Kidney glomerular epithelial cell (primary cell): ENCODE data around the gene NFIX.
"Not testable (repeated sequence)": the region's sequence is repeated elsewhere in the genome, so short reads cannot be mapped to it uniquely, and the experiment has no call there.

Source experiments
- DNase-seq: peaks from one replicate; lab custom pipeline; 2025; lab: John Stamatoyannopoulos, UW

Gene NFIX

DNA sequence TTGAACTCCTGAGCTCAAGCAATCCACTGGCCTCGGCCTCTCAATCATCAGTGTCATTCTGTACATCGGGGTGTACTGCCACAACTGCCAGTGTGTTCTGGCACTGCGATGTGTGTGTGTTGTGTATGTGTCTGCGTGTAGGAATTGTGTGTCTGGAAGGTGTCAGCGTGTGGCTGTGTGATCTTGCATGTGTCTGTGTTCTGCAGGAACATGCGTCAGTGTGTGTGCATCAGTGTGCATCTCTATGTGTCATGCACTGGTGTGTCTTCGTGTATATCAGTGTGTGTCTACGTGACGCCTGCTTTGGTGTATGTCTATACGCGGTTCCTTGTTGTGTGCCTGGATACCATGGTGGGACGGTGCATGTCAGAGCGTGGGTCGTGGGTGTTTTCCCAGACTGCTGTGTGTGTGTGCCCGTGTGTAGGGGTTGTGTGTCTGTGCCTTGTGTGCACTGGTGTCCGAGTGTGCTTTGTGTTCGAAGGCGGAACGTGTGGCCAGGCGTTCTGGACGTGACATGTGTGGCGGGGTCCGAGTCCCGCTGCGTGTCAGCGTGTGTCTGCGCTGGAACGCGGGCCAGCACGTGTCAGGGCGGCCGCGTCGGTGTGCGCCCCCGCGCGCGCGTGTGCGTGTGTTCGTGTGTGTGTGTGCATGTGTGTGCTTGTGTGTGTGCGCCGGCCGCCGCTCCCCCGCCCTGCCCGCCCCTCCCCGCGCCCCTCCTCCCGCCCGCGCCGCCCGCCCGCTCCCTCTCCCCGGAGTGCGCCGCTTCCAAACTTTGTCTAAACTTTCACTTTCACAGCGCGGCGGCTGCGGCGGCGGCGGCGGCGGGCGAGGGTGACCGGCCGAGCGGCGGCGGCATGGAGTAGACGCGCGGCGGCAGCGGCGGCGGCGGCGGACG is at the start of gene NFIX:
Gene NFIX, plus strand, starts transcription at position 775 of the 895 bp plus-strand sequence. CDS start 363 bp downstream, outside the sequence.
- DNase-seq = no peak

- DNase-seq = peak; percentile 92
These were observed 49.7 kb upstream of the NFIX start, which contains the start of gene RAD23A for GRCh38 chr19:12945479-12946091. Gene RAD23A (plus strand): TSS chr19:12945862. CDS start chr19:12945949, 87 bp downstream.

GRCh38 chr19:12946092-12946721 is 49.1 kb upstream of the NFIX start:
- DNase-seq = peak; percentile 38

DNA sequence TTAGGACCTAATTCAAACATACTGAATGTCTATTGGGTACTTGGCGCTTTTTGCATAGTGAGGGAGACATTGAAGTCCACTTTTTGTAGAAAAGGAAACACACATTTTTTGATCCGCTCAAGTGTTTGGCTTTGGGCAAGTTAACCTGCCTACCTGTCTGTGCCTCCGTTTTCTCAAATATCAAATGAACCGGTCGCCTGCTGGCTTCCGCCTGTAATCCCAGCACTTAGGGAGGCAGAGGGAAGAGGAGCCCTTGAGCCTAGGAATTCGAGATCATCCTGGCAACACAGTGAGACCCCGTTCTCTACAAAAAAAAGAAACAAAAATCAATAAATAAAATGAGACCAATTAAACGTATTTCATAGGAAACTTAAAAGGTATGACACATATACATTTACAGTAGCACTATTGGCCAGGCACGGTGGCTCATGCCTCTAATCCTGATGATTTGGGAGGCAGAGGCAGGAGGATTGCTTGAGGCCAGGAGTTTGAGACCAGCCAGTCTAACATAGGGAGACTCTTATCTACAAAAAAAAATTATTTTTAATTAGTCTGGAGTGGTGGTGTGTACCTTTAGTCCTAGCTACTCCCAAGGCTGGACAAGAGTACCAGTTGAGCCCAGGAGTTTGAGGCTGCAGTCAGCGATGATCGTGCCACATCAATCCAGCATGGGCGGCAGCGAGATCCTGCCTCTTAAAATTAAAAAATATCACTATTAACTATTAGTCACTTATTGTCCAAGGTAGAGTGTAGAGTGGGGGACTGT is 48.4 kb upstream of the NFIX start:
- DNase-seq = no peak

- DNase-seq = no peak
These were observed 47.3 kb upstream of the NFIX start for GRCh38 chr19:12947702-12948611.

DNA sequence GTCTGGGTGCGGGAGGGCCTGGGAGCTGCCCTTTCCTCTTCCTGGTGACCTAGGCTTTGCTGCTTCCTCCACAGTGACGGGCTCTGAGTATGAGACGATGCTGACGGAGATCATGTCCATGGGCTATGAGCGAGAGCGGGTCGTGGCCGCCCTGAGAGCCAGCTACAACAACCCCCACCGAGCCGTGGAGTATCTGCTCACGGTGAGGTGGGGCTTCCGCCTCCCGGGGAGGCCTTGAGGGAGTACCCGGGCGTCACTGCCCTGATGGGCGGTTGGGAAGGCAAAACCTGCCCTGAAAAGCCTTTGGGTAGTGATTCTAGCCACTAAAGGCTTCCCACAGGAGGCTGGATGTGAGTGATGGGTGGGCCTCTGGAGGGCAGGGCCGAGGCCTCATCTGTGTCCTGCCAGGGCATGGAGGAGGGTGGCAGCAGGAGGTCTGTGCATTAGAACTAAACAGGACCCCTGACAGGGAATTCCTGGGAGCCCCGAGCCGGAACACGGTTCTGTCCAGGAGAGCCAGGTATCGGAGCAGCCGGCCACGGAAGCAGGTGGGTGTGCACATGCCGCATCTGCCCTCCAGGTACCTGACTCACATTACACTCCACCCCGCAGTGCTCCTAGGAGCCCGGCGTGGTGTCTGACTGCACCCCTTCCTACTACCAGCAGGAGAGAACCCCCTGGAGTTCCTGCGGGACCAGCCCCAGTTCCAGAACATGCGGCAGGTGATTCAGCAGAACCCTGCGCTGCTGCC is 46.5 kb upstream of the NFIX start:
- DNase-seq = no peak

DNA sequence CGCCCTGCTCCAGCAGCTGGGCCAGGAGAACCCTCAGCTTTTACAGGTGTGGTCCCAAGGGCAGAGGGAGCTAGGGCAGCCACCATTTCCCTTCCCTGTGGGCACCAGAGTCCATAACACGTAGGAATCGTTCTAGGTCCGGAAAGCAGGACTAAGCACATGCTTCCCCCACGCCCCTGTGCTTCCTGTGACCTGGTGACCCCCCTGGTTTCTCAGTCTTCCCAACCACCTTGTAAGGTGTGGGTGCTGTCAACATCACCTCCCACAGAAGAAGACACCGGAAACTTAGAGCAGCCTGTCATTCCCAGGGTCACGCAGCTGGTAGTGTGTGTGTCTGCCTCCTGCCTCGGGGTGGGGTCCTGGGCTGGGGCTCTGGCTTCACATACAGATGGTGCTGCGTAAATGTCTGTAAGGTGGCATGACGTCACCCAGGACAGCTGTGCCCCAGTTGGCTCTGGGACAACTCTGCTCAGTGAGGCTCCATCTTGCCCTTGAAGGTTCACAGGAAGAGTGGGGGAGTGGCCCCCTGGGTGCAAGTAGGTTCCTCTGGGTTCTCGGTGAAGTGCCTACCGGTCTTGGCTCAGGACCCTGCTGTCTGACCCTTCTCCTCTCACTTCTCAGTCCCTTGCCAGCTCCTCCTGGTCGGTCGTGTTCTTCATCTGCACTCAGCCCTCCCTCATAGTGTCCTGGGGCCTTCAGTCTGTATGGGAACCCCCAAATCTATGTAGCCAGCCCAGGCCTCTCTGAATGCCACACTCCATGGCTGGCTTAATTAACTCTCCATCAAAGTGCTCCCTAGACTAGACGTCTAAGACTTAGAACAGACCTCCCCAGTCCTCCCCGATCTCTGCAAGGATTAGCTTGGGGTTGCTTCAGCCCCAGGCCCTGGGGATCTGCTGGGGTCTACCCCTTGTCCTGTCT is 45.7 kb upstream of the NFIX start:
- no peak for DNase-seq

- not testable (repeated sequence) for DNase-seq
These were observed 43.2 kb upstream of the NFIX start for GRCh38 chr19:12952050-12952449.

- no peak for DNase-seq
These were observed 42.7 kb upstream of the NFIX start for GRCh38 chr19:12952488-12953137.

DNA sequence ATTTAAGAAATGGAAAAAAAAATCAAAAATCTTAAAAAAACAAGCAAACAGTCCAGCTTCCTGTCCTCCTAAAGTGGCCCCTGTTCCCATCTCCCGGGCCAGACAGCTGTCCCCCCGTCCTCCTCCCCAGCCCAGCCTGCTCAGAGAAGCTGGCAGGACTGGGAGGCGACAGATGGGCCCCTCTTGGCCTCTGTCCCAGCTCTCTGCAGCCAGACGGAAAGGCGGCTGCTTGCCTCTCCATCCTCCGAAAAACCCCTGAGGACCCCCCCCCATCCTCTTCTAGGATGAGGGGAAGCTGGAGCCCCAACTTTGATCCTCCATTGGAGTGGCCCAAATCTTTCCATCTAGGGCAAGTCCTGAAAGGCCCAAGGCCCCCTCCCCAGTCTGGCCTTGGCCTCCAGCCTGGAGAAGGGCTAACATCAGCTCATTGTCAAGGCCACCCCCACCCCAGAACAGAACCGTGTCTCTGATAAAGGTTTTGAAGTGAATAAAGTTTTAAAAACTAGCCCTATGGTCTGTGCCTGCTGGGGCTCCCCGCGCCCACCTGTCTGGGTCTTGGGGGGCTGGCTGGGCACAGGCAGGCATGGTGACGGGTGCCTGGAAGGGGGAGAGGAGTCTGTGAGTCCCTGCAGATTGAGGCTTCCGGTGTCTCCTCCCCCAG is 42.0 kb upstream of the NFIX start:
- DNase-seq = no peak

DNA sequence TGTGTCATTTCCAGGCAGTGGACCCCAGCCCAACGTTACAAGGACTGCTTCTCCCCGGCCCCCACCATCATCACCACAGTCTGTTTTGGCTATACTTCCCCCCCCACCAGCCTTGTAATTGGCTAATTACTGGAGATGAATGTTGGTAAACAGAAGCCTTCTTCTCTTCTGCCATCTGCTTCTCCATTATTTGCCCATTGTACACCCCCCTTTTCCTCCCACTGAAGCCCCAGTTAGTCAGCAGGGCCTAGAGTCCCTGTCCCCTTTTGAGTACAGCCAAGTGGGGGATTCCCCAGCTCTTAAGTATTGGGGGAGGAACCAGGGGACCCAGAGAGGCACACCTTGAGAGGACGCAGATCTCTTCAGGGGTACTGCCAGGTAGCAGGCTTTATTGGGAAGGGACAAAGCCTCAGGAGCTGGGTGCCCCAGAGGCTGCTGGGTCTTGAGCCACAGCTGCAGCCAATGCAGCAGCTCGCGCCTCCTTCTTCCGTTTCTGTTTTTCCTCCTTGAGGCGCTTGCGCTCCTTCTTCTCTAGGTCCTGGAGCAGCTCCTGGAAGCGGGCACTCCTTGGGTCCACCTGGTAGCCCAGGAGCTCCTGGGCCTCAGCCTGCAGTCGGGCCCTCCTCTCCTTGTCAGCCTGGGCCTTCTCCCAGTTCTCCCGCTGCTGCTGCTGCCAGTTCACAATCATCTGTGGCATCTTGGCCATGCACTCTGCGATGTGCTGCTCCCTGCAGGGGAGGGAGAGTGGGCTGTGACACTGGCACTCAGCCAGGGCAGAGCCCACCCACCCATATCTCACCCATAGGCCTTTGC is 41.3 kb upstream of the NFIX start:
- DNase-seq = no peak

DNA sequence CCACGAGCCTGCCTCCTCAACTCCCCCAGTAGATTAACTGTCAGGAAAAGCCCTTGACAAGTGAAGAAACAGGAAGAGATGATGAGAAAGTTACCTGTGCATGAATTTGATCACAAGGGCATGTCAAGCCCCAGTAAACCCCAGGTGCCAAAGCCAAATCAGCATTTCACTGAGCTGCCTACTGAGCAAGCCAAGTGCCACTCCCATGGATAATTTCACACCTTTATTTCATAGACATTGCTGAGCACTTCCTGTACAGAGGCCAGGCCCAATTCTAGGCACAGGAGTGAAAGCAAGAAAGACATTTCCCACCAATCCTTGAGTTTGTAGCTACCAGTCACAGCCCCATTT is 40.7 kb upstream of the NFIX start:
- no peak for DNase-seq

GRCh38 chr19:12955575-12955974 is 39.7 kb upstream of the NFIX start:
- DNase-seq = not testable (repeated sequence)

DNA sequence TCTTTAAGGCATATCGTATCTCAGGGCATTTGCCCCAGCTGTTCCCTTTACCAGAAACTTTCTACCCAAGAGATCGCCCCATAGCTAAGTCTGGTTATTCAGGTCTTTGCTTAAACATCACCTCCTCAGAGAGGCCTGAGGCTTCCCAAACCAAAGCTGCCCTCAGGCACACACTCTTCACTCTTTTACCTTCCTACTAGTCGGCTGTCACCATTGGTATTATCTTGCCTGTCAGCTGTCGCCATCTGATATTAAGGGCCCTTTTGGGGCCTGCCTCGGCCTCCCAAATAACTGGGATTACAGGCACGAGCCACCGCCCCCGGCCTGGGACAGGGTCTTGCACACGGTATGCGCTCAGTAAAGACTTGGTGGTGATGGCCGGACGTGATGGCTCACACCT is 39.3 kb upstream of the NFIX start:
- no peak for DNase-seq

DNA sequence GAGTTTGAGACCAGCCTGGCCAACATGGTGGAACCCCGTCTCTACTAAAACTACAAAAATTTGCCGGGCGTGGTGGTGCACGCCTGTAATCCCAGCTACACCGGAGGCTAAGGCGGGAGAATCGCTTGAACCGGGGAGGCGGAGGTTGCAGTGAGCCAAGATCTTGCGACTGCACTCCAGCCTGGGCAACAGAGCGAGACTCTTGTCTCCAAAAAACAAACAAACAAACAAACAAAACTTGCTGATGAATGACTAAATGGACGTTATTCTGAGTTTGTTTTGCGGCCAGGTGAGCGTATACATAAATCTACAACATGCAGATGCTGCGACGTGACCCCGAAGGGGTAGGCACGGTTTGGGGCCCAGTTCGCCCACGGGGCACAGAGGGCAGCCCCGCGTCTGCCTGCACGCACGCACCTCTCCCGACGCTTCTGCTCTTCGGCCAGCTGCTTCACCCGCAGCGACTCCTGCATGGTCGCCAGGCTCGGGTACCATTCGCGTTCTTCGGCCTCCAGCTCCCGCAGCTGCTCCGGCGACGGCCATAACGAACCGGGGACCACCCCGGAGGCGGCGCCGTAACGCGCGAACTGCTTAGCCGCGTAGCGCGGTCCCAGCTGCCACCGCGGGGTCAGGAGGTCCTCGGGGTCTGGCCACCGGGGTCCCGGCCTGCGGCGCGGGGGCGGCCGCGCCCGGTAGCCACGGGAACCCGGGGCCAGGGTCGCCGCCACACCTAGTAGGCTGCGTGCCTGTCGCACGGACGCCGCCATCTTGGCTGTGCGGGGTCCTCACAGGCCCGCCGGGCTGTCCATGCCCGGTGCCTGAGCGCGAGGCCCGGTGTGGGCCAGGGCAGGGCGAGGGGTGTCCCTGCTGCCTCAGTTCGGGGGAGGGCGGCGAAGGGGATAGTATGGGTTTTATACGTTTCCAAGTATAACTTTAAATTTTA is 38.6 kb upstream of the NFIX start, which contains the start of gene GADD45GIP1:
Gene GADD45GIP1, minus strand, starts transcription at position 778 of the 943 bp plus-strand sequence. Its CDS starts 11 bp downstream, at position 767.
- peak; percentile 35 for DNase-seq

DNA sequence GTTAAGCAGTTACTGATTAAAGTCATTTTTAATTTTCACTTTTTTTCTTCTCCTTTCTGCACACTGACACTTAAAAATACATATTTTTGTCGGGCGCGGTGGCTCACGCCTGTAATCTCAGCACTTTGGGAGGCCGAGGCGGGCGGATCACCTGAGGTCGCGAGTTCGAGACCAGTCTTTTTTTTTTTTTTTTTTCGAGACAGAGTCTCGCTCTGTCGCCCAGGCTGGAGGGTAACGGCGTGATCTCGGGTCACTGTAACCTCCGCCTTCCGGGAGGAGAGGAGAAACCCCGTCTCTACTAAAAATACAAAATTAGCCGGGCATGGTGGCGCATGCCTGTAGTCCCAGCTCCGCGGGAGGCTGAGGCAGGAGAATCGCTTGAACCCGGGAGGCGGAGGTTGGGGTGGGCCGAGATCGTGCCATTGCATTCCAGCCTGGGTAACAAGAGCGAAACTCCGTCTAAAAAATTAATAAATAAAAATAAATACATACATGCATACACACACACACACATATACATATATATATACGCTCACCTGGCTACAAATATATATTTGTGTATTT is 37.8 kb upstream of the NFIX start:
- DNase-seq = not testable (repeated sequence)
